HL-60 (cell line): Measurements from ENCODE around the gene HOXA11. TPM values are rescaled to one million over a fixed set of nuclear protein-coding genes. Genes with fewer than 3 reads are reported as not detected.

Experiments
- DNase-seq, 2 experiments: peaks; one replicate each; pipeline ENCODE4 v3.0.0-alpha.2; 2010 to 2020; ENCODE audit warnings: low read depth in 1 of 2, low spot score in 1 of 2
- H3K27ac ChIP-seq: fragments of 250-450 bp; sonication (Bioruptor Pico); replicated peaks from 2 replicates; pipeline ENCODE4 v1.5.1; 2020; ENCODE audit warnings: mild to moderate bottlenecking, moderate library complexity
- H3K27me3 ChIP-seq: fragments of 250-450 bp; sonication (Bioruptor Pico); 2 replicates; pipeline ENCODE4 v1.5.1; 2021; ENCODE audit warnings: mild to moderate bottlenecking, moderate library complexity; ENCODE audit not compliant: insufficient read depth, poor library complexity, severe bottlenecking
- H3K4me3 ChIP-seq: replicated peaks from 2 replicates; pipeline ENCODE4 v1.5.1; 2011; ENCODE audit warnings: mild to moderate bottlenecking, control low read depth, low read length; ENCODE audit not compliant: insufficient read depth
- GABPA ChIP-seq: IDR thresholded peaks from 2 replicates; pipeline ENCODE4 v1.6.1; 2012; ENCODE audit warnings: low read depth
- POLR2AphosphoS5 ChIP-seq: IDR thresholded peaks from 2 replicates; pipeline ENCODE4 v1.6.1; 2012; ENCODE audit warnings: low read depth
- SPI1 ChIP-seq: IDR thresholded peaks from 2 replicates; pipeline ENCODE4 v1.6.1; 2012; ENCODE audit warnings: low read depth, mild to moderate bottlenecking, borderline replicate concordance
- microRNA-seq: library from miRNA; unstranded; fragments of <30 nt; microRNA quantifications from one replicate; pipeline ENCODE4, GENCODE V29; 2018
- TF ChIP-seq, protein P1 (sequence below): IDR thresholded peaks from one replicate; pipeline ENCODE4 v1.5.1; 2011; ENCODE audit warnings: low read length, control low read depth, inconsistent platforms; ENCODE audit not compliant: insufficient read depth
- TF ChIP-seq, protein P2 (sequence below): IDR thresholded peaks from 2 replicates; pipeline ENCODE4 v1.6.1; 2012; ENCODE audit warnings: low read depth; ENCODE audit not compliant: insufficient replicate concordance

HOXA11 gene

DNA sequence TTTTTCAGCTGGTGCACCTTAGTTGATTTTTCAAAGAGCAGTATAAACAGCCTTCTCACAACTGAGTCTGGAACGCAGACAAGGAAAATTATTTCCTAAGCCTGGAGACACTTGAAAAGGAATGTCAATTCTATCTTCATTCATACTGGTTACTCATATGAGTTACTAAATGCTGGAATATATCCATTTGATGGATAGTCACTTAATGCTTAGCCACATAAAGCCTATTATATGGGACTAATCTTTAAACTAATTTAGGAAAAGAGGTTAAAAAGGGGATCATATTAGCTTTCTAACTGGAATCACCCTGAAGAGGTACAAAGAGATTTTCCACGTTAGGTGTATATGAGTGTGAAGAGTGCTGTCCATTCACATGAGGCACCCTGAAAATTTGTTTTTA is 52.8 kb downstream of the HOXA11 start:
- Histone ChIP-seq H3K27ac (no peak overlapping the region), H3K4me3 (no peak overlapping the region), H3K27me3 (no peaks in the 10 kb centered on the region)
- DNase-seq = no peak
- no peak for TF ChIP-seq GABPA
- TF ChIP-seq SPI1 = no peak

DNA sequence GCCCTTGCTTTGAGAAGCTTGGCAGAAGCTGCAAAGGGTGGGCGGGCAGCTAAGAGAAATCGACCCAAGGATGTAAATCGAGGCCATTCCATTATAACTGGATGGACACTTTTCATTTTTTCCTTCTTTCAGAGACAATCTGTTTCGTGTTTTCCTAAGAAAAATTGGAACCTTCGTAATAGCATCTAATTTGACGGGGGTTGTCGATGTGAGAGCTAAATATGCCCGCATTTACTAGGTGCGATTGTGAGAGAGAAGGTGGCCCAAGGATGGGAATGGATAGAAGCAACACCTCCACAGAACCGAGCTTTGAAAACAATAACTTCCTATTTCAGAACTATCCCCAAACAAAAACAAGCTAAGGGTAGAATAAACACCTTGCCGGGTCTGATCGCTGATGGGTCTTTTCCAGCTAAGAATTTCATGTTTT is 53.6 kb downstream of the HOXA11 start:
- Histone ChIP-seq H3K4me3 (peak overlapping the region; percentile 50), H3K27ac (peak overlapping the region; percentile 67), H3K27me3 (no peaks in the 10 kb centered on the region)
- no peak for DNase-seq
- TF ChIP-seq SPI1 (no peak), GABPA (no peak), POLR2AphosphoS5 (no peak)
- TF ChIP-seq, protein P1, sequence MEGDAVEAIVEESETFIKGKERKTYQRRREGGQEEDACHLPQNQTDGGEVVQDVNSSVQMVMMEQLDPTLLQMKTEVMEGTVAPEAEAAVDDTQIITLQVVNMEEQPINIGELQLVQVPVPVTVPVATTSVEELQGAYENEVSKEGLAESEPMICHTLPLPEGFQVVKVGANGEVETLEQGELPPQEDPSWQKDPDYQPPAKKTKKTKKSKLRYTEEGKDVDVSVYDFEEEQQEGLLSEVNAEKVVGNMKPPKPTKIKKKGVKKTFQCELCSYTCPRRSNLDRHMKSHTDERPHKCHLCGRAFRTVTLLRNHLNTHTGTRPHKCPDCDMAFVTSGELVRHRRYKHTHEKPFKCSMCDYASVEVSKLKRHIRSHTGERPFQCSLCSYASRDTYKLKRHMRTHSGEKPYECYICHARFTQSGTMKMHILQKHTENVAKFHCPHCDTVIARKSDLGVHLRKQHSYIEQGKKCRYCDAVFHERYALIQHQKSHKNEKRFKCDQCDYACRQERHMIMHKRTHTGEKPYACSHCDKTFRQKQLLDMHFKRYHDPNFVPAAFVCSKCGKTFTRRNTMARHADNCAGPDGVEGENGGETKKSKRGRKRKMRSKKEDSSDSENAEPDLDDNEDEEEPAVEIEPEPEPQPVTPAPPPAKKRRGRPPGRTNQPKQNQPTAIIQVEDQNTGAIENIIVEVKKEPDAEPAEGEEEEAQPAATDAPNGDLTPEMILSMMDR = no peak
- TF ChIP-seq, protein P2, sequence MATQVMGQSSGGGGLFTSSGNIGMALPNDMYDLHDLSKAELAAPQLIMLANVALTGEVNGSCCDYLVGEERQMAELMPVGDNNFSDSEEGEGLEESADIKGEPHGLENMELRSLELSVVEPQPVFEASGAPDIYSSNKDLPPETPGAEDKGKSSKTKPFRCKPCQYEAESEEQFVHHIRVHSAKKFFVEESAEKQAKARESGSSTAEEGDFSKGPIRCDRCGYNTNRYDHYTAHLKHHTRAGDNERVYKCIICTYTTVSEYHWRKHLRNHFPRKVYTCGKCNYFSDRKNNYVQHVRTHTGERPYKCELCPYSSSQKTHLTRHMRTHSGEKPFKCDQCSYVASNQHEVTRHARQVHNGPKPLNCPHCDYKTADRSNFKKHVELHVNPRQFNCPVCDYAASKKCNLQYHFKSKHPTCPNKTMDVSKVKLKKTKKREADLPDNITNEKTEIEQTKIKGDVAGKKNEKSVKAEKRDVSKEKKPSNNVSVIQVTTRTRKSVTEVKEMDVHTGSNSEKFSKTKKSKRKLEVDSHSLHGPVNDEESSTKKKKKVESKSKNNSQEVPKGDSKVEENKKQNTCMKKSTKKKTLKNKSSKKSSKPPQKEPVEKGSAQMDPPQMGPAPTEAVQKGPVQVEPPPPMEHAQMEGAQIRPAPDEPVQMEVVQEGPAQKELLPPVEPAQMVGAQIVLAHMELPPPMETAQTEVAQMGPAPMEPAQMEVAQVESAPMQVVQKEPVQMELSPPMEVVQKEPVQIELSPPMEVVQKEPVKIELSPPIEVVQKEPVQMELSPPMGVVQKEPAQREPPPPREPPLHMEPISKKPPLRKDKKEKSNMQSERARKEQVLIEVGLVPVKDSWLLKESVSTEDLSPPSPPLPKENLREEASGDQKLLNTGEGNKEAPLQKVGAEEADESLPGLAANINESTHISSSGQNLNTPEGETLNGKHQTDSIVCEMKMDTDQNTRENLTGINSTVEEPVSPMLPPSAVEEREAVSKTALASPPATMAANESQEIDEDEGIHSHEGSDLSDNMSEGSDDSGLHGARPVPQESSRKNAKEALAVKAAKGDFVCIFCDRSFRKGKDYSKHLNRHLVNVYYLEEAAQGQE = no peak

Small RNA genes within 50 kb of the gene (microRNA-seq; reads per million reads assigned to microRNA genes)
- not detected for gene MIR196B
